Loucy (cell line): ENCODE results near the gene DENND2A.
A peak's percentile ranks its signal among the peaks of the same experiment; 100 is the strongest.

Experiments
- H2AFZ ChIP-seq: fragments of 200-600 bp; sonication (generic); 2 replicates; pipeline ENCODE4 v1.6.0; 2016; ENCODE audit warnings: antibody characterized with exemption, mild to moderate bottlenecking, low read length, moderate library complexity
- H3F3A ChIP-seq: fragments of 200-600 bp; 2 replicates; pipeline ENCODE4 v1.6.0; 2016; ENCODE audit warnings: antibody characterized with exemption, low read depth, mild to moderate bottlenecking
- H3K27me3 ChIP-seq: fragments of 200-600 bp; sonication (generic); 2 replicates; pipeline ENCODE4 v1.6.1; 2014; ENCODE audit warnings: low read length, mild to moderate bottlenecking; ENCODE audit not compliant: insufficient read depth, poor library complexity, severe bottlenecking
- H3K36me3 ChIP-seq: fragments of 200-600 bp; sonication (generic); 2 replicates; pipeline ENCODE4 v1.6.1; 2016; ENCODE audit warnings: low read length; ENCODE audit not compliant: insufficient read depth
- H3K4me1 ChIP-seq: fragments of 200-600 bp; sonication (generic); 2 replicates; pipeline ENCODE4 v1.5.1; 2014; ENCODE audit warnings: low read length, mild to moderate bottlenecking; ENCODE audit not compliant: insufficient read depth, poor library complexity, severe bottlenecking
- H3K4me2 ChIP-seq: fragments of 200-600 bp; sonication (generic); 2 replicates; pipeline ENCODE4 v1.6.0; 2014; ENCODE audit warnings: antibody characterized with exemption, low read length, low read depth, mild to moderate bottlenecking; ENCODE audit not compliant: poor library complexity, severe bottlenecking
- H3K4me3 ChIP-seq: fragments of 200-600 bp; sonication (generic); 2 replicates; pipeline ENCODE4 v1.5.1; 2014; ENCODE audit warnings: low read length, mild to moderate bottlenecking, mixed read lengths; ENCODE audit not compliant: poor library complexity, severe bottlenecking
- H3K79me2 ChIP-seq: fragments of 200-600 bp; sonication (generic); 2 replicates; pipeline ENCODE4 v1.6.1; 2014; ENCODE audit warnings: low read length; ENCODE audit not compliant: insufficient read depth
- H3K9ac ChIP-seq: fragments of 200-600 bp; sonication (generic); 2 replicates; pipeline ENCODE4 v1.6.0; 2014; ENCODE audit warnings: mild to moderate bottlenecking, low read depth, low read length, moderate library complexity; ENCODE audit not compliant: poor library complexity, severe bottlenecking
- H3K9me2 ChIP-seq: fragments of 200-600 bp; sonication (generic); replicated peaks from 2 replicates; pipeline ENCODE4 v1.6.1; 2016; ENCODE audit warnings: low read depth, low read length, mixed read lengths
- H3K9me3 ChIP-seq: fragments of 200-600 bp; sonication (generic); 2 replicates; pipeline ENCODE4 v1.6.1; 2014; ENCODE audit warnings: mild to moderate bottlenecking, antibody characterized with exemption, low read length, low read depth; ENCODE audit not compliant: insufficient read depth
- H4K20me1 ChIP-seq: fragments of 200-600 bp; sonication (generic); 2 replicates; pipeline ENCODE4 v1.6.0; 2014; ENCODE audit warnings: antibody characterized with exemption, low read length, mild to moderate bottlenecking; ENCODE audit not compliant: insufficient read depth, poor library complexity, severe bottlenecking
- EZH2phosphoT487 ChIP-seq: fragments of 200-600 bp; IDR thresholded peaks from 2 replicates; pipeline ENCODE4 v1.6.1; 2018; ENCODE audit warnings: antibody characterized with exemption, mild to moderate bottlenecking, moderate library complexity, borderline replicate concordance
- TF ChIP-seq, protein P1 (sequence below): fragments of 200-600 bp; sonication (generic); conservative IDR thresholded peaks from 2 replicates; pipeline ENCODE4 v1.5.1; 2014; ENCODE audit warnings: mild to moderate bottlenecking, antibody characterized with exemption, low read length

Gene DENND2A

DNA sequence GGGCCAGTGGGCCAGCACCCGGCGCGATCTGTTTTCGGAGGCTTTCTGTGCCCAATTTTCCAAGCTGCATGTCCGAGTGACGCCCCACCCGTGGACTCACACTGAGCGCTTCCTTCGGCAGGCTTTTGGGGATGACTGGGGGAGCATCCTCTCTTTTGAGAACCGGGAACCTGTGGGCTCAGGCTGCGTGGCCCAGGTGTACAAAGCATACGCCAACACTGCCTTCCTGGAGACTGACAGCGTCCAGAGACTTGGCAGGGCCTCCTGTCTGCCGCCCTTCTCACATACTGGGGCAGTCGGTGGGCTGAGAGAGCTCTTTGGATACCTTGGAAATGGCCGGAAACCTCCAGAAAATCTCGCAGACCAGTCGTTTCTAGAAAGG is 33.2 kb upstream of the DENND2A start:
- Histone ChIP-seq H3K9me3 (no peaks in the 10 kb centered on the region), H2AFZ (peak overlapping the region; percentile 64; the same call in 1 of the 2 replicates)

DNA sequence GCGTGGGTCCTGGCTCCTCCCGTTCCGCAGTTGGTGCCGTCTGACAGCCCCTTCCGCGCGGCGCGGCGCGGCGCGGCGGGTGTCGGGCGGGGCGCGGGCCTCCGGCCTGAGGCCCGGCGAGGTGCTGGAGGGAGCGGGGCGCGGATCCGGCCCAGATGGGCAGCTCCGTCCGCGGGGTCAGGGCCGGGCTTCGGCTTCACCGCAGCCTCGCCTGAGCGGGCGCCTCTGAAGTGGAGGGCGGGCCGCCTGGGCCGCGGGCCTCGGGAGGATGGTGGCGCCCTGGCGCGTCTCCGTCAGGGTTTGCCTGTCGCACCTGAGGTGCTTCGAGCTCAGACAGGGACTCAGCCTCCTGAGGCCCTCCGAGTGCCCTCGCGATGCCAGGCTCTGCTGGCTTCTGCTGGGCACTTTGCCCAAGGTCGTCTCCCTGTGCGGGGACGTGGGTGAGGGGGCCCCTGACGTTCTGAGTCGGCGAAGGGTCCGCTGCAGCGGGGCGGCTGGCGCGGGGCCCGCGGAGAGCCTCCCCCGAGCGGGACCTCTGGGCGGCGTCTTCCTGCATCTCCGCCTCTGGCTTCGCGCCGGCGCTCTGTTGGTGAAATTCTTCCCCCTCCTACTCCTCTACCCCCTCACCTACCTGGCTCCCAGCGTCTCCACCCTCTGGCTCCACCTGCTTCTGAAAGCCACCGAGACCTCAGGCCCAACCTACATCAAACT is 32.6 kb upstream of the DENND2A start:
- Histone ChIP-seq H3K9me3 (no peaks in the 10 kb centered on the region), H3K27me3 (no peaks in the 10 kb centered on the region), H4K20me1 (peaks cover 8% of the 10 kb centered on the region), H3K4me1 (peaks cover 39% of the 10 kb centered on the region), H3F3A (no peaks in the 10 kb centered on the region), H2AFZ (peak overlapping the region; percentile 64), H3K9ac (peak overlapping the region; percentile 67), H3K36me3 (no peaks in the 10 kb centered on the region), H3K79me2 (peaks cover 35% of the 10 kb centered on the region), H3K4me3 (peak overlapping the region; percentile 74), H3K9me2 (no peaks in the 10 kb centered on the region), H3K4me2 (peak overlapping the region; percentile 97)
- no peak for TF ChIP-seq EZH2phosphoT487
- TF ChIP-seq, protein P1, sequence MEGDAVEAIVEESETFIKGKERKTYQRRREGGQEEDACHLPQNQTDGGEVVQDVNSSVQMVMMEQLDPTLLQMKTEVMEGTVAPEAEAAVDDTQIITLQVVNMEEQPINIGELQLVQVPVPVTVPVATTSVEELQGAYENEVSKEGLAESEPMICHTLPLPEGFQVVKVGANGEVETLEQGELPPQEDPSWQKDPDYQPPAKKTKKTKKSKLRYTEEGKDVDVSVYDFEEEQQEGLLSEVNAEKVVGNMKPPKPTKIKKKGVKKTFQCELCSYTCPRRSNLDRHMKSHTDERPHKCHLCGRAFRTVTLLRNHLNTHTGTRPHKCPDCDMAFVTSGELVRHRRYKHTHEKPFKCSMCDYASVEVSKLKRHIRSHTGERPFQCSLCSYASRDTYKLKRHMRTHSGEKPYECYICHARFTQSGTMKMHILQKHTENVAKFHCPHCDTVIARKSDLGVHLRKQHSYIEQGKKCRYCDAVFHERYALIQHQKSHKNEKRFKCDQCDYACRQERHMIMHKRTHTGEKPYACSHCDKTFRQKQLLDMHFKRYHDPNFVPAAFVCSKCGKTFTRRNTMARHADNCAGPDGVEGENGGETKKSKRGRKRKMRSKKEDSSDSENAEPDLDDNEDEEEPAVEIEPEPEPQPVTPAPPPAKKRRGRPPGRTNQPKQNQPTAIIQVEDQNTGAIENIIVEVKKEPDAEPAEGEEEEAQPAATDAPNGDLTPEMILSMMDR, result no peak

More for the DNA sequence above, 33.2 kb upstream of the DENND2A start:
- Histone ChIP-seq H3K4me1 (peaks cover 39% of the 10 kb centered on the region), H3F3A (no peaks in the 10 kb centered on the region), H4K20me1 (peaks cover 8% of the 10 kb centered on the region), H3K79me2 (peaks cover 35% of the 10 kb centered on the region), H3K4me3 (peak overlapping the region; percentile 74), H3K9ac (peak overlapping the region; percentile 67), H3K4me2 (peak overlapping the region; percentile 97), H3K27me3 (no peaks in the 10 kb centered on the region), H3K36me3 (no peaks in the 10 kb centered on the region; the same call in 1 of the 2 replicates), H3K9me2 (no peaks in the 10 kb centered on the region)
- no peak for TF ChIP-seq EZH2phosphoT487
- TF ChIP-seq, protein P1, result no peak

DNA sequence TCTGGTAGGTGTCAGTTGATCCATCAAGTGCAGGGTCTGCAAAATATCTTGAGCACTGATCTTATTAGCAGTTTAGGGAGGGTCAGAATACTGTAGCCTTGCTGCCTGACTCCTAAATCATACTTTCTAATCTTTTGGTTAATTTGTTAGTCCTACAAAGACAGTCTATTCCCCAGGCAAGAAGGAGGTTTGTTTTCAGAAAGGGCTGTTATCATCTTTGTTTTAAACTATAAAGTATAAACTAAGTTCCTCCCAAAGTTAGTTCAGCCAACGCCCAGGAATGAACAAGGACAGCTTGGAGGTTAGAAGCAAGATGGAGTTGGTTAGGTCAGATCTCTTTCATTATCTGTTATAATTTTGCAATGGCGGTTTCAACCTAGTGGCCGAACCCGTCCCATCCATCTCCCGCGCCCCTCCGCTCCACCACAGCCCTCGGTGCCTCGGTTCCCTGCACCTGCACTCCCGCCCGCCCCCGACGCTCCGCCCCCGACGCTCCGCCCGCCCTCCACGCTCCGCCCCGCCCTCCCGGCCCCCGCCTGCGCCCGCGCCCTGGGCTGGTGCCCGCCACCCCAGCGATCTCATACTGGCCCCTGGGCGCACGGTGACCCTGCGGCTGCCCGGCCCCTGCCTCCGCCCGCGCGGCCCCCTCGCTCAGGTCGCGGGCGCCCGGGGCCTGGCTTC is 31.9 kb upstream of the DENND2A start, which contains the start of gene ADCK2:
Gene ADCK2, plus strand, starts transcription at position 564 of the 681 bp plus-strand sequence. CDS start 386 bp downstream, outside the sequence.
- H3K36me3 ChIP-seq, result no peaks in the 10 kb centered on the region
- TF ChIP-seq, protein P1, result no peak
- no peak for TF ChIP-seq EZH2phosphoT487
- peaks cover 31% of the 10 kb centered on the region for H3K79me2 ChIP-seq
- no peaks in the 10 kb centered on the region for H3K27me3 ChIP-seq
- peaks cover 8% of the 10 kb centered on the region for H4K20me1 ChIP-seq
- peak within 1 kb of the TSS; percentile 94 for H2AFZ ChIP-seq
- H3K9me3 ChIP-seq, result no peaks in the 10 kb centered on the region
- no peaks in the 10 kb centered on the region for H3F3A ChIP-seq
- no peaks in the 10 kb centered on the region for H3K9me2 ChIP-seq
- peak within 1 kb of the TSS; percentile 74 for H3K4me3 ChIP-seq
- H3K4me1 ChIP-seq, result peaks cover 39% of the 10 kb centered on the region
- H3K4me2 ChIP-seq, result peak within 1 kb of the TSS; percentile 97
- peak within 1 kb of the TSS; percentile 74 for H3K9ac ChIP-seq
